GM12892 (cell line): Measurements from ENCODE around the gene CDH8.

Experiments
- POLR2A ChIP-seq: IDR thresholded peaks from 2 replicates; pipeline ENCODE4 v1.6.1; 2011; ENCODE audit warnings: low read depth, low read length, control low read depth
- POLR2AphosphoS5 ChIP-seq: IDR thresholded peaks from 2 replicates; pipeline ENCODE4 v1.6.1; 2011; ENCODE audit warnings: low read depth, low read length, control low read depth

DNA sequence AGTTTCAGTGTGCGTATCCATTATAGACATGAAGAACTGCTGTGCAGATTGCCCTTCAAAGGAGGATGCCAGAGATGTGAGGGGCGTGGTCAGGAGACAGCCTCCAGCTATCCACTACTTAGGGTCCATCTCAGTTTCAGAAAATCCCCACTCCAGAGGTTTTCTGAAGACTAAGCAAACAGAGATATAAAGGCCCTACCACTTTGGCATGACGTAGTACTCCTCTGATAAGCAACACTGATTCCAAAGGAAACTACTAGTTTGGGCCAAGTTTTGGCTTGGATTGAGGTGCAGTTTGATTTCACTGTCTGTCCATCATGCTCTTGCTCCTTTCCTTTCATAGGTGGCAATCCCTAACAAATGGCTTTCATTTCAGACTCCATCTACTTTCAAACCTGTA, 228.7 kb downstream of the CDH8 start:
- TF ChIP-seq POLR2A (no peak), POLR2AphosphoS5 (no peak)
